AG08396 (cell line): ENCODE measurements around the gene ADNP.
A peak's percentile ranks its signal among the peaks of the same experiment; 100 is the strongest.
"Not testable (repeated sequence)": the region's sequence is repeated elsewhere in the genome, so short reads cannot be mapped to it uniquely, and the experiment has no call there.

Experiments used
- DNase-seq: peaks from one replicate; pipeline ENCODE4 v3.0.0; 2012; ENCODE audit warnings: low spot score, mixed read lengths

ADNP gene

DNA sequence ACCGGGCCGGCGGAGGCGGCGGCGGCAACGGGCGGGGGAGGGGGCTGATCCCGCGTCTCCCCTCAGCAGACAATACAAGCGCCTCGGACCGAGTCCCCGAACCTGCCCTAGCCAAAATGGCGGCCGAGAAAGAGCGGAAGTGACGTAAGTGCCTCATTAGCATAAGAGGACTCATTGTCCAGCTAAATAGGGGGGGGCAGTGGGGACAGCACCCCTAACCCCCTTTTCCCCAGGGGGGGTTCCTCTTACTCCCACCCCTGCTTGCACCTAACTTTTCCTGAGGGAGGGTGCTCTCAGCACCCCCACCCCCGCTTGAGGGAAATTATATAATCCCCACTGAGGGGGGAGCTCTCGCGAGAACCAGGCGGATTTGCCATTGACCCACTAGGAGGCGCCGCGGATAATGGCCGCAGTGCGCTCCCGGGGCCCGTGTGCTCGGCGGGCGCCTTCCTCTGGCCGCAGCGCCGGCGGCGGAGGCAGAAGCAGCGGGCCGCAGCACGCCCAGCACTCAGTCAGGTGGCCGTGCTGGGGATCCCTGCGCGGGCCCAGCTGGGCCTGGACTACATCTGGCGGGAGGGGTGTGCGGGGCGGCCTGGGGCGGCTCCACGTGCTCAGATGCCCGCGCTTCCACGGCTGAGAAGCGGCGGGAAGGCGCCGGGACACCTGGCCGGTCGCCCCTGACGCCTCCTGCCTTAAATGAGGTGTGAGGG is at the start of gene ADNP:
Gene ADNP (minus strand): TSS at position 132 of the 710 bp plus-strand sequence. CDS start 27,441 bp downstream, outside the sequence.
- DNase-seq, result peak; percentile 82

DNA sequence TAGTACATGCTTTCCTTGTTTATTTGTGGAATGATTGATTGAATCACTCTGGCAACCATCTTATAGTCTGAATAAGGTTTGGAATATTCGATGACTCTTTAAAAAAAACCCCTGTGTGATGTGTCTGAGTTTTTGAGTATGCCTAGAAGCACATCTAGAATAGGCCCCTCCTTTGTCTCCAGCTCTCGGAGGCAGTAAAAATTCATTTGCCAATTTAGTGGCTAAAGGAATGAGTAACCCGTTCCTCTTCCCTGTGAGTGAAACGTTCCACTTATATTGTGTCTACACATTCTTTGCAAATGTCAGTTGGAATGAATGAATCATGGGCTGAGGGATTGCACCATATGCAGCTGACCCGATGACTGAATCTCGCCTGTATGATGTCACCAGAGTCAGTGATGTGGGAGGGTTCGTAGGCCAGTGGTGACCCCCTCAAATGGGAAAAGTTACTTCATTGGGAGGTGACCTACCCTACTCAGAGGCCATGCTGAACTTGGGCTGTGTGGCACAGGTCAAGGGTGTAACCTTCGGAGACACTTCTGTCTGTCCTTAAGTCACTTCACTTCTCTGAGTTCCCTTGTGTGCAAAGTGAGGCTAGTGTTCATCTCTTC is 48.9 kb upstream of the ADNP start:
- DNase-seq, result peak; percentile 86

DNA sequence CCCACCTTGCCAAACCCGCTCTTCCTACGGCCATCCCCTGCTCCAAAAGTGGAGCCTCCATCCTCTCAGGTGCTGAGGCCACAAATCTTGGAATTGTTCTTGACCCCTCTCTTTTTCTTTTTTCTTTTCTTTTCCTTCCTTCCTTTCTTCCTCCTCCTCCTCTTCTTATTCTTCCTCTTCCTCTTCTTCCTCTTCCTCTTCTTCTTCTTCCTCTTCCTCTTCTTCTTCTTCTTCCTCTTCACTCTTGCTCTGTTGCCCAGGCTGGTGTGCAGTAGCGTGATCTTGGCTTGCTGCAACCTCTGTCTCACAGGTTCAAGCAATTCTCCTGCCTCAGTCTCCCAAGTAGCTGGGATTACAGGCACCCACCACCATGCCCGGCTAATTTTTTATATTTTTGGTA is 47.3 kb upstream of the ADNP start:
- DNase-seq, result not testable (repeated sequence)

DNA sequence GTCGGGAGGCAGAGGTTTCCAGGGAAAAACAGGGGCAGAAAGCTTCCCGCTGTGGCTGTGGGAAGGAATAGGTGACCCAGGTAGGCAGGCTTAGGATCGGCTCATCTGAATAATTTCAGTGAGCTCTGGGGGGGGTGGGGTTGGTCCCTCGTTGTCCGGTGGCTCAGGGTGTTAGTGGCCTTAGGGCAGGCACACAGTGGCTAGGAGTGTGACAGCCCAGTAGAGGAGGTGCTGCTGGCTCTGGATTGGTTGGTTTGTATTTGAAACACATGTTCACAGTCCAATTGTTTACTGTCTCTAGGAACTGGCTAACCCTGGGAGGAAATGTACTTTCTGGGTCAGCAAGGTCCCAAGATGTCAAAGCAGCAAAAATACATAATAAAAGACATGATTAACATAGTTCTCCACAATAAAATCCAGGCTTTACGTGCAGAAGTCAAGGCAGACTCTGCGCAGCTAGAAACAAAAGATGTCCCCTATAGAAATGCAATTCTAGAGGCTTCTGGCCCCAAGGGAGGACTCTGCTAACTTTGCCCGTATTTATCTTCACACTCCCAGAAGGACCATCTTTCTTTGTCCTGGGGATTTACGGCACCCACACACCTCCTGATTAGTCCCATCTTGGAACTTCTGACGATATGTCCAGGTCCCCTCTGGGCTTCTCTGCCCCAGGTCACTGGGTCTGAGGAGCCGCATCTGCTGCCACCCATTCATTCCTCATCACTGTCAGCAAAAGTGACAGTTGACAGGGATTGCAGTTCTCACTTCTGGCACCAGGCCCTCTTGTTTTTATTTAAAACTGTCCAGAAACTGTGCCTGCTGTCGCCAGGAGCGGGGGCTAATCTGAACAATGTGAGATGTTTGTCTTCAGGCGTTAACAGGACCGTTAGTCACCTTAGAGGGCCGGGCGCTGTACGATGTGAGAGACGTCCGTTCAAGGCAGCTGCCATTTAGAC is 46.1 kb upstream of the ADNP start:
- DNase-seq, result no peak

DNA sequence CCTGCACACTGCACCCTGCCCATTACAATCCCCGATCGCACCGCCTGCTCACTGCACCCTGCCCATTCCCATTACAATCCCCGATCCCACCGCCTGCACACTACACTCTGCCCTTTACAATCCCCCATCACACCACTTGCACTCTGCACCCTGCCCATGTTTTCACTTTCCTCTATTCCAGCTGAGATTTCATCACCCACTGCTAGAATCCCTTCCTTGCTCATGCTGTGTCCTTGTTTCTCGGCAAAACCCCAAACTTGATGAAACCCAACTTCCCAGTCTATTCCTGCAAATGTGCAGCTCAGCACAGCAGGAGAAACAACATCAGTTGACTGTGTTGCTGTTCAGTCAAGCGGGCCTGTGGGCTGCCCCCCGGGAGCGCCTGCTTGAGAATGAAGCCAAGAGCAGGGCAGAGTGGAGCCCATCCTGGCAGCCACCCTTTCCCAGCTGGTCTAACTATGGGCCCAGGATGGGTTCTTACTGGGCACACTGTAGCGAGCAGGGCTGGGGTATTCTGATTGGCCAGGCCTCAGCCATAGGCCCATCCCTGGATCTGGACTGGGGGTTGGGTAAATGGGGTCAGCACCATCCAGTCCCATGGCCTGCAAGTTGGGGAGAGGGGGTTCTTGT is 44.6 kb upstream of the ADNP start:
- DNase-seq, result no peak

DNA sequence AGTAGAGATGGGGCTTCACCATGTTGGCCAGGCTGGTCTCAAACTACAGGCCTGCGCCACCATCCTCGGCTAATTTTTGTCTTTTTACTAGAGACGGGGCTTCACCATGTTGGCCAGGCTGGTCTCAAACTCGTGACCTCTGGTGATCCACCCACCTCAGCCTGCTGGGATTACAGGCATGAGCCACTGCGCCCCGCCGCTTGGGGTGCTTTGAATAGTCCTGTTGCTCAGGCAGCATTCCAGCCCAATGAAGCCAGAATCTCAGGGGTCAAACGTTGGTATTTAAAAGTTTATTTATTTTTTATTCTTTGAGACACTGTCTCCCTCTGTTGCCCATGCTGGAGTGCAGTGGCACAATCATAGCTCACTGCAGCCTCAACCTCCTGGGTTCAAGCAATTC is 38.7 kb upstream of the ADNP start:
- no peak for DNase-seq

DNA sequence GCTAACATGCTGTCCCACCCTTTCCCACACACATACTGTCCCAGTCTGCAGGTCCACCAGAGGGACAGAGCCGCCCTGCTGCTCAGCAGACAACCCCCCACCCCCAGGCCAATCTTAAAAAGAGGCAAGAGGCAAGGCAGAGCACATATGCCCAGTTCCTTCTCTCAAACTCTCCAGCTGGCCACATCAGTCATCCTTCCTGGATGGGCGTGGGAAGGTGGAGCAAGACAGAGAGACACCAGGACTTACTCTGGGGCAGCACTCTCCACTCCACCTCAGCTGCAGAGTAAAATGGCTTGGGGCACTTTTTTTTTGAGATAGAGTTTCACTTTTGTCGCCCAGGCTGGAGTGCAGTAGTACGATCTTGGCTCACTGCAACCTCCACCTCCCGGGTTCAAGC is 38.2 kb upstream of the ADNP start:
- no peak for DNase-seq

DNA sequence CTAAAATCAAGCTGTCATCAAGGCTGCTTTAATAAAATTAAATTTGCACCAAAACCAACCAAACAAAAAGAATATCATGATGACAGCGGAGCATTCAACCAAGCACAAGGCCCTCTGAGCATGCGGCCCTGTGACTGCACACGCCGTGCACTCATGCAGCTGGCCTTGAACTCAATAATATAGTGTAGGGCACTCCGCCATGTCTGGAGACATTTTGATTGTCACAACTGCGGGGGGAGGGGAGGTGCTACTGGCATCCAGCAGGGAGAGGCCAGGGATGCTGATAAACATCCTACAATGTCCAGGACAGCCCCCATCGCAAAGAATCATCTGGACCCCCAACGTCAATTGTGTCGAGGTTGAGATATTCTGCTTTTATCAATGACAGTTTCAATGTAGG is 37.1 kb upstream of the ADNP start:
- DNase-seq, result no peak

DNA sequence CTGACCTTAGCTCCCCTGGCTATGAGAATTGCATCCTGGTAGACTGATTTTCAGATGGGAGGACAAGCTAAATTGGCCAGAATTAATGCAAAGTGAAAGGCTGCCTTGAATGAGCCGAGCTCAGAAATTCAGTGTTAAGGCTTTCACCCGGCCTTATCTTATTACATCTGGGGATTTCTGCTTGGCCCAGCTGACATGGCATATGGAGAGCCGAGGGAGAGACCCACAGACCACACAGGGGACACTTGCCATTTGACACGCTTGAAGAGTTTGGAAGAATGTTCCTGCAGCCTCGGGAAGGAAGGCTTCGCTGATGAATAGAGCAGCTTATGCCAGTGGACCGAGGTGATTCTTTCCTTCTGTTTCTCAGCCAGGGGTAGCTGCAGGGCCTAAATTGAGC is 36.3 kb upstream of the ADNP start:
- no peak for DNase-seq

DNA sequence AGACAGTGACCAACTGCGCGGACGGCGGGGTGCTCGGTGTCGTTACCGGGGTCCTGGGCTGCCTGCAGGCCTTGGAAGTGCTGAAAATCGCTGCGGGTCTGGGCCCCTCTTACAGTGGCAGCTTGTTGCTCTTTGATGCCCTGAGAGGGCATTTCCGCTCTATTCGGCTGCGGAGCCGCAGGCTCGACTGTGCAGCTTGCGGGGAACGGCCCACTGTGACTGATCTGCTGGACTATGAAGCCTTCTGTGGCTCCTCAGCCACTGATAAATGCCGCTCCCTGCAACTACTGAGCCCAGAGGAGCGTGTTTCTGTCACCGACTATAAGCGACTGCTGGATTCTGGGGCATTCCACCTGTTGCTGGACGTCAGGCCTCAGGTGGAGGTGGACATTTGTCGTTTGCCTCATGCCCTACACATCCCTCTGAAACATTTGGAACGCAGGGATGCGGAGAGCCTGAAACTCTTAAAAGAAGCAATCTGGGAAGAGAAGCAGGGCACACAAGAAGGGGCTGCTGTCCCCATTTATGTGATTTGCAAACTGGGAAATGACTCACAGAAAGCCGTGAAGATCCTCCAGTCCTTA is 28.4 kb upstream of the ADNP start:
- DNase-seq, result no peak

DNA sequence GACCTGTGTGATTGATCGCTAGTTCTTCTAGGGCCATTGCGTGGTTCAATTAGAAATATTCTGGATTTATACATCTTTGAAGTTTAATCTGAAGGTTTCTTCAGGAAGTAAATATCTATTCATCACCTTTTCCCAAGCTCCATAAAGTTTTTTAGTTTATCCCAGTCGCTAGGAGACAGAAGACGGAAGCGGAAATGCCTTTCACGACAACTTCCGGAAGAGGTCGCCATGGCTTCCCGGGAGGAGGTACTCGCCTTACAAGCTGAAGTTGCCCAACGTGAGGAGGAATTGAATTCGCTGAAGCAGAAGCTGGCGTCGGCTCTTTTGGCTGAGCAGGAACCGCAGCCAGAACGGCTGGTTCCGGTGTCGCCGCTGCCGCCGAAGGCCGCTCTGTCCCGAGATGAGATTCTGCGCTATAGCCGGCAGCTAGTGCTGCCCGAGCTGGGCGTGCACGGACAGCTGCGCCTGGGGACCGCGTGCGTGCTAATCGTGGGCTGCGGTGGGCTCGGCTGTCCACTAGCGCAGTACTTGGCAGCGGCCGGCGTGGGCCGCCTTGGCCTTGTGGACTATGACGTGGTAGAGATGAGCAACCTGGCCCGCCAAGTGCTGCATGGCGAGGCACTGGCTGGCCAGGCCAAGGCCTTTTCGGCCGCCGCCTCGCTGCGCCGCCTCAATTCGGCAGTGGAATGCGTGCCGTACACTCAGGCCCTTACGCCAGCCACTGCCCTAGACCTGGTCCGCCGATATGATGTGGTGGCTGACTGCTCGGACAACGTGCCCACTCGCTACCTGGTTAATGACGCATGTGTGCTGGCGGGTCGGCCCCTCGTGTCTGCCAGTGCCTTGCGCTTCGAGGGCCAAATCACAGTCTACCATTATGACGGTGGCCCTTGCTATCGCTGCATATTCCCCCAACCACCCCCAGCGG is 27.6 kb upstream of the ADNP start, which contains the start of gene MOCS3:
Gene MOCS3 (plus strand): TSS at position 204 of the 928 bp plus-strand sequence. CDS start 25 bp downstream, at position 229.
- DNase-seq, result peak; percentile 81

DNA sequence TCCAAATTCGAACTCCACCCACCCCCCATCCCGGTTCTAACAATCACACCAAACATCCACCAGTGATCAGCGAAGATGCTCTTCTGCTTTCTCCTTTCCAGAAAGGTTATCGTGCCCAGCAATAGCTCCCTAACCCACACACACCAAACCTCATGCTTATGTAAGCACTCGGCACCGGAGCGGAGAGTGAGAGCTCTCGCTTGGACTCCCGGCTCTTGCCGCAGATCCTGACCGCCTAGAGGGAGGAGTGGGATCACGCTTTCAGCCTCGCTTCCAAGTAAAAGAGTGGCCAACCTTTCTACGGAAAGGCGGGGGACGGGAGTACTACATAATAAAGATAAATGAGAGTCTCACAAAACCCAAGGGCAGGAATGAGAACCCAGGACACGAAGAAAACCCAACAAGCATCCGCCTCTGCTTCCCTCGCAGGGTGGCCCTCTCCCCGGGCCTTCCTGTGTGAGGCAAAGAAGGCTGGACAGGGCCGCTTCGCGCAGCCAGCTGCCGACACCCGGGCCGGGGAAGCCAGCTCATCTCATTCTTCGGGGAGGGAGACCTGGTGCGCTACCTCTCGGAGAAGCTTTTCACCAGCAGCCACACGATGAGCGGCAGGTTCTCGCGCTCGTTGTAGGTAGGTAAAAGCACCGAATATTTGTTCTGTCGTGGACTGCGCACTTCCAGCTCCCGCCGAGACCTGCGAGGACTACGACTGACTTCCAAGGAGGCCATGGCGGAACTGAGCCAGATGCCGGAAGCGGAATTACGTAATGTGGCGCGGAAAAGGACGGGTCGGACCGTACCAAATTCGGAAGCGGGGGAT is 26.8 kb upstream of the ADNP start, which contains the start of gene DPM1:
Gene DPM1 (minus strand): TSS at position 735 of the 817 bp plus-strand sequence. CDS start 9 bp downstream, at position 726.
- peak; percentile 85 for DNase-seq

DNA sequence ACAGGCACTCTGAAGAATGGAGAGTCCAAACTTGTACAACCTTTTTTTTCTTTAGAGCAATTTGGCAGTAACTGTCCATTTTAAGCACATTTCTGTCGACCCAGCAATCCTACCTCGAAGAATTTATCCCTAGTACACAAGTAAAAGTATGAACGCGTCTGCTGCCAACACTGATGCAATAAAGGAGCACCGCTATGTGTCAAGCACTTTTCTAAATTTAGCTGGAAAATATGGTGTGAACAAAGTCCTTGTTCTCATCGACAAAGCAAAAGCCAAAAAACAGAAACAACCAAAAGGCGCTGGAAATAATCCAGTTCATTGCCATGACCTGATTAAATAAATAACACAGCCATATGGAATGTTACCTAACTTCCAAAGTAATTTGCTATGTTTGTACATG is 26.0 kb upstream of the ADNP start:
- DNase-seq, result no peak

DNA sequence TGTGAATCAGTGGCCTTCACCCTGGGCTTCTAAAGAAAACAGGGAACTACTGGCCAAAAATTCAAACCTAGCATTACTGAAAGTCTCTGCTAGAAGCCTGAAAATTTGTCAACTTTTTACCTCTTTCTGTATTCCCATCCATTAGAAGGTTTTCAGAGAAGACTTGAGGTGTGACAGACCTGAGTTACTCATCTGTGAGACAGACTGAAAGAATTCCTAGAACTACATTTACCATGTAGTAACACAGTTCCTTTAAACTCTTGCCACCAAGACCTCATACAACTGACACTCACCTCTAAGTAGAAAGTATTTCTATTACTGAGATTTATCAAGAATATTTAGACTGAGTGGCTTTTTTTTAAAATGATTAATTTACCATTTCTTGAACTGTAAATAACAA is 22.6 kb upstream of the ADNP start:
- DNase-seq, result no peak

DNA sequence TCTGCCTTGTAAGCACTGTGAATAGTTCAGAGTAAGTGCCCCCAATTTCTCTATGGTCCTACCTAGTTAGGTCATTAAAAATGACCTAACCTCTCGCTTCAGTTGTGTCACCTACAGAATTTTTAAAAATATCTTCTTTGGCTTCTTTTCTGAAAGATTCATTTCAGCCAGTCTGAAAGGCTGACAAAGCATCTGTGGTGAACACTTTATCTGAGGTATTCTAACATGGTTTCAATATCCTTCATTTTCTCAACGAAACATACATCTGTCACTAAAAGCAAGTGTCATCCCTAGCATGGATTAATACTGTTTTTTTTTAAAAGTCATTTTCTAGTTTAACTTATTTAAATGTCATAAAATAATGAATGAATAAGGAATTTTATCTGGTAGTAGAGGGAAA is 22.0 kb upstream of the ADNP start:
- DNase-seq, result no peak

DNA sequence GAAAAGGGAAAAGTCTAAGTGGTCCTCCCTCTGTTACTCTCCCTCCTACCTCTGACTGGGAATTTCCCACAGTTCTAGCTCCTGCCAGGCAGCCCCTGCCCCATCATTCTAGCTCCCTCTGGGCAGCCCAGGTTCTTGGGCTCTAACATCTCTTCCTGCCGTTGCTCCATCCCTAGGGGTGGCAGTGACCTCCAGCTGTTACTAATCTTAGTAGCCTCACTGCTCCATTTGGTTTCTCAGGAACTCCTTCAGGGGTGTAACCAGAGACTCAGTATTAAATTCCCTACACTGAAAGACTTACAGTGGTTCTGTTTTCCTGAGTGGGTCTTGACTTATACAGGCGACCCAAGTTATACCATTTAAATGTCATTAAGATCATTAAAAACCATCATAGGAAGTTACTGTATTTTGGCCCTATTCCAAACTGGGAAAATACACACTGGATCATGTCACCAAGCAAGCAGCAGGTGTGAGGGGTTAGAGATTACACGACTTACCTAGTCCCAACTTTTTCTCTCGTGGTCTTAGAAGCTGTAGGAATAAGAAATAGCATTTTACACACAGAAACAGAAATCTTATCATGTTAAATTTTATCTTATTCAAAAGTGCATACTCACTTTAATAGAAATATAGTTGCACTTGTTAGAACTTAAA is 17.0 kb upstream of the ADNP start:
- DNase-seq, result no peak

DNA sequence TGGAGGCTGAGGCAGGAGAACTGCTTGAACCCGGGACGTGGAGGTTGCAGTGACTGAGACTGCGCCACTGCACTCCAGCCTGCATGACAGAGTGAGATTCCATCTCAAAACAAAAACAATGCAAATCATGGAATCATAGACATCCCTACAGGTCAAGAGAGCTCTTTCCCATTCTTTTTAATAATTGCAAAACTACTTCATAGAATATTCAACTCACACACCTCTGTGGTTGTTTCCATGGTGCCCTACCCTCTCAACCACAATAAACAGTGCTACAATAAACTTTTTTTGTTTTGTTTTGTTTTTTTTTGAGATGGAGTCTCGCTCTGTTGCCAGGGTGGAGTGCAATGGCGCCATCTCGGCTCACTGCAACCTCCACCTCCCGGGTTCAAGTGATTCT is 11.8 kb upstream of the ADNP start:
- DNase-seq, result no peak

DNA sequence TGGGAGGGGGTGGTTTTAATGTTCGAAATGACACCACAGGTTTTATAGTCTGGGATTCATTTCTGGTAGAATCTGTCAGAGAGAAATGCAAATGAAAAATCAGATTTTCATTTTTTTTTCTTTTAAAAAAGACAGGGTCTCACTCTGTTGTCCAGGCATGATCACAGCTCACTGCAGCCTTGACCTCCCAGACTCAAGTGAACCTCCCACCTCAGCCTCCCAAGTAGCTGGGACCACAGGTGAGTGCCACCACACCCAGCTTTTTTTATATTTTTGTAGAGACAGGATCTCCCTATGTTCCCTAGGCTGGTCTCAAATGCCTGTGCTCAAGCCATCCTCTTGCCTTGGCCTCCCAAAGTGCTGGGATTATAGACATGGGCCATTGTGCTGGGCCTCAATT is 2.4 kb upstream of the ADNP start:
- no peak for DNase-seq

DNA sequence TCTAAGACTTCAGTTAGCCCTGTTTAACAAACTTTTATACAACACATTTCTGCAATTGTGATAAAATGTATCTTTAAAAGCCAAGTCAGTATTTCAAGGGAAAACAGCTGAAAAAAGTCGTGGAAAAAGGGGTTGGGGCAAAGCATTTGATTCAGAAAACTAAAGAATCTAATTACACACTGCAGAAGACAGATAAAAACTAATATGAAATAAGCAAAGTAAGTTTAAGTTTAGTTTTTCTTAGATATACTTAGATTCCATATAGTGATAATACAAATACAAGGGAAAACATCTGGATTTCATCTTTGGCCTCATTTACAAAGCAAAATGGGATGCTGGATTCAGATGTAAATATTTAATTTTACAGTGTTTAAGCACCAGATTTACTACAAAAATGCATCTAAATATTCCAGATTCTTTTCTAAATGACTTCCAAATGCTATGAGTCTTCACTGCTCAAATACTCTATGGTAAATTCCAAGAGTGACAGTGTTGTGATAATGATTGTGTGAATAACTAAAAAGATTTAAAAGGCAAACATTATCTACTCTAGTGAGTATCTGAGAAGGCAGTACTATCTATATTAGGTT is 1.5 kb upstream of the ADNP start:
- no peak for DNase-seq
